ENCODE measurements around the gene MLX. TPM values are rescaled to one million over a fixed set of nuclear protein-coding genes. Genes with fewer than 3 reads are reported as not detected.

The MLX gene
- total and polyA plus RNA-seq, 2 of the 8 experiments (the other 6 are each of a cell fraction or from before 2014, with no cell fraction given), result 27.0 to 27.5 TPM

- TF ChIP-seq RAD21 (IDR thresholded peaks at IDR 0.05 in 1 of 2, conservative IDR thresholded peaks at IDR 0.05 in 1 of 2; ENCODE audit: low read depth in 2 of 2, low read length in 2 of 2) (peak in 1 of 2 experiments; percentile 18; a peak in 1 of 4 replicates), TBP (IDR thresholded peaks at IDR 0.05; ENCODE audit: low read depth, low read length) (peak; percentile 73), ATF2 (IDR thresholded peaks at IDR 0.05; ENCODE audit: low read length) (no peak), NRF1 (IDR thresholded peaks at IDR 0.05; ENCODE audit: low read depth, low read length) (no peak; the same call in 1 of the 2 replicates), SP4 (IDR thresholded peaks at IDR 0.05; ENCODE audit: low read length) (no peak), E2F6 (IDR thresholded peaks at IDR 0.05) (peak; percentile 69), CBX8 (IDR thresholded peaks at IDR 0.05; ENCODE audit: borderline replicate concordance, low read depth, low read length) (no peak), SP2 (IDR thresholded peaks at IDR 0.05; ENCODE audit: low read length) (peak; percentile 24; the same call in 1 of the 2 replicates), USF2 (IDR thresholded peaks at IDR 0.05; ENCODE audit: low read length) (no peak), MAX (IDR thresholded peaks at IDR 0.05) (peak; percentile 47; the same call in 1 of the 2 replicates), RXRA (IDR thresholded peaks at IDR 0.05; ENCODE audit: insufficient read depth, low read depth, low read length) (no peak), CHD2 (IDR thresholded peaks at IDR 0.05; ENCODE audit: low read length) (0 out of 2 replicates have a peak, but pooled peaks have one; percentile 10), BCL11A (IDR thresholded peaks at IDR 0.05; ENCODE audit: low read depth in 2 of 2, low read length in 2 of 2) (no peak), SP1 (IDR thresholded peaks at IDR 0.05; ENCODE audit: low read depth, low read length) (peak; percentile 84), CREB1 (IDR thresholded peaks at IDR 0.05) (peak; percentile 86), BACH1 (IDR thresholded peaks at IDR 0.05; ENCODE audit: low read length) (no peak), SIN3A (conservative IDR thresholded peaks at IDR 0.05 in 1 of 2, IDR thresholded peaks at IDR 0.05 in 1 of 2; ENCODE audit: low read depth in 1 of 2, low read length in 2 of 2) (peak; percentile 67 to 88; a peak in 2 of 4 replicates), HDAC2 (IDR thresholded peaks at IDR 0.05; ENCODE audit: borderline replicate concordance in 1 of 2, low read depth in 2 of 2, low read length in 2 of 2) (peak in 1 of 2 experiments; percentile 49; a peak in 1 of 4 replicates), FOSL1 (IDR thresholded peaks at IDR 0.05; ENCODE audit: insufficient read depth, low read depth, low read length) (no peak), MAFK (IDR thresholded peaks at IDR 0.05; ENCODE audit: low read depth, low read length) (no peak)
Observed at GRCh38 chr17:42577532-42578281, 10.8 kb downstream of the MLX start, which contains the start of gene PSMC3IP (continued).
